WTC11 (cell line): ENCODE measurements around the gene MRPL10. TPM values are rescaled to one million over a fixed set of nuclear protein-coding genes. Genes with fewer than 3 reads are reported as not detected.

Experiments used
- ATAC-seq: fragments of 200-7000 bp; cut with Tn5 transposase; 2 replicates; pipeline ENCODE4 v1.10.0; 2021; ENCODE audit warnings: mild to moderate bottlenecking, moderate library complexity
- CTCF ChIA-PET: fragments of 300-600 bp; sonication (Branson Sonifier 250); formaldehyde crosslinking; loops from one replicate; lab custom pipeline; 2021; ENCODE audit warnings: antibody characterized with exemption; lab: Charles Lee
- POLR2A ChIA-PET: fragments of 350-600 bp; sonication (Branson Sonifier 250); formaldehyde crosslinking; loops from one replicate; lab custom pipeline; 2021; ENCODE audit warnings: antibody characterized with exemption; lab: Charles Lee
- DNase-seq: peaks from one replicate; pipeline ENCODE4 v3.0.0; 2021; ENCODE audit warnings: low spot score
- H3K27ac Mint-ChIP-seq: 2 replicates; pipeline ENCODE4 v1.8.0; 2021; ENCODE audit warnings: mixed read lengths
- H3K27me3 Mint-ChIP-seq: 2 replicates; pipeline ENCODE4 v1.8.0; 2021; ENCODE audit warnings: low read depth, mild to moderate bottlenecking, moderate library complexity, mixed read lengths
- H3K36me3 Mint-ChIP-seq: 2 replicates; pipeline ENCODE4 v1.8.0; 2021; ENCODE audit warnings: mixed read lengths
- H3K4me1 Mint-ChIP-seq: 2 replicates; pipeline ENCODE4 v1.8.0; 2022; ENCODE audit warnings: mixed read lengths
- H3K4me3 Mint-ChIP-seq: 2 replicates; pipeline ENCODE4 v1.8.0; 2021; ENCODE audit warnings: mild to moderate bottlenecking, moderate library complexity, mixed read lengths
- H3K9me3 Mint-ChIP-seq: 2 replicates; pipeline ENCODE4 v1.8.0; 2021; ENCODE audit warnings: mixed read lengths
- AFF4 ChIP-seq: sonication (generic); formaldehyde crosslinking; IDR thresholded peaks from 2 replicates; pipeline ENCODE4 v1.8.1; 2023; ENCODE audit warnings: mild to moderate bottlenecking, missing genetic modification reagents, borderline replicate concordance
- CBFB ChIP-seq: sonication (generic); formaldehyde crosslinking; IDR thresholded peaks from 2 replicates; pipeline ENCODE4 v1.8.1; 2022; ENCODE audit warnings: mild to moderate bottlenecking, low read depth, missing genetic modification reagents
- CREM ChIP-seq: sonication (generic); formaldehyde crosslinking; IDR thresholded peaks from 2 replicates; pipeline ENCODE4 v1.8.1; 2022; ENCODE audit warnings: mild to moderate bottlenecking, missing genetic modification reagents, moderate library complexity
- CTCF ChIP-seq: fragments of 200-600 bp; IDR thresholded peaks from 2 replicates; pipeline ENCODE4 v1.8.0; 2022; ENCODE audit warnings: antibody characterized with exemption
- E2F4 ChIP-seq: sonication (generic); formaldehyde crosslinking; IDR thresholded peaks from 2 replicates; pipeline ENCODE4 v1.8.1; 2022; ENCODE audit warnings: low read depth, mild to moderate bottlenecking, moderate library complexity, missing genetic modification reagents, borderline replicate concordance
- E2F5 ChIP-seq: sonication (generic); formaldehyde crosslinking; IDR thresholded peaks from 2 replicates; pipeline ENCODE4 v1.8.1; 2022; ENCODE audit warnings: mild to moderate bottlenecking, moderate library complexity, missing genetic modification reagents
- MYBL2 ChIP-seq: sonication (generic); formaldehyde crosslinking; IDR thresholded peaks from 2 replicates; pipeline ENCODE4 v1.8.1; 2023; ENCODE audit warnings: mild to moderate bottlenecking, moderate library complexity, missing genetic modification reagents
- NFYB ChIP-seq: sonication (generic); formaldehyde crosslinking; conservative IDR thresholded peaks from 2 replicates; pipeline ENCODE4 v1.8.0; 2022; ENCODE audit warnings: low read depth, missing genetic modification reagents
- NR1H2 ChIP-seq: sonication (generic); formaldehyde crosslinking; IDR thresholded peaks from 2 replicates; pipeline ENCODE4 v1.9.0; 2021; ENCODE audit warnings: mild to moderate bottlenecking, moderate library complexity, missing genetic modification reagents
- NR2C2 ChIP-seq: sonication (generic); formaldehyde crosslinking; IDR thresholded peaks from 2 replicates; pipeline ENCODE4 v1.8.0; 2022; ENCODE audit warnings: mild to moderate bottlenecking, missing genetic modification reagents
- PRDM15 ChIP-seq: sonication (generic); formaldehyde crosslinking; IDR thresholded peaks from 2 replicates; pipeline ENCODE4 v1.8.0; 2022; ENCODE audit warnings: missing genetic modification reagents
- RELA ChIP-seq: sonication (generic); formaldehyde crosslinking; IDR thresholded peaks from 2 replicates; pipeline ENCODE4 v1.8.1; 2022; ENCODE audit warnings: missing genetic modification reagents, mild to moderate bottlenecking, borderline replicate concordance
- SMAD4 ChIP-seq: sonication (generic); formaldehyde crosslinking; IDR thresholded peaks from 2 replicates; pipeline ENCODE4 v1.8.0; 2022; ENCODE audit warnings: mild to moderate bottlenecking, missing genetic modification reagents
- TEAD1 ChIP-seq: sonication (generic); formaldehyde crosslinking; IDR thresholded peaks from 2 replicates; pipeline ENCODE4 v1.8.0; 2022; ENCODE audit warnings: mild to moderate bottlenecking, missing genetic modification reagents
- TP53 ChIP-seq: sonication (generic); formaldehyde crosslinking; IDR thresholded peaks from 2 replicates; pipeline ENCODE4 v1.8.1; 2023; ENCODE audit warnings: mild to moderate bottlenecking, missing genetic modification reagents
- USF1 ChIP-seq: sonication (generic); formaldehyde crosslinking; IDR thresholded peaks from 2 replicates; pipeline ENCODE4 v1.8.0; 2022; ENCODE audit warnings: mild to moderate bottlenecking, missing genetic modification reagents
- USF2 ChIP-seq: sonication (generic); formaldehyde crosslinking; IDR thresholded peaks from 2 replicates; pipeline ENCODE4 v1.8.1; 2023; ENCODE audit warnings: mild to moderate bottlenecking, missing genetic modification reagents, moderate library complexity
- ZBTB43 ChIP-seq: sonication (generic); formaldehyde crosslinking; IDR thresholded peaks from 2 replicates; pipeline ENCODE4 v1.8.1; 2023; ENCODE audit warnings: mild to moderate bottlenecking, missing genetic modification reagents
- total RNA-seq: library from RNA; stranded (reverse); gene quantifications from 3 replicates; pipeline ENCODE4 v1.2.3, GENCODE V29; 2021

The MRPL10 gene
- total RNA-seq, 1 experiment from 2014 or later: 80.1 TPM

- TF ChIP-seq E2F4 (CRISPR knock-in tag): no peak
- TF ChIP-seq ZBTB43 (CRISPR knock-in tag): 0 out of 2 replicates have a peak, but pooled peaks have one; percentile 49
- TF ChIP-seq USF2: peak; percentile 63
- TF ChIP-seq CBFB (CRISPR knock-in tag): no peak
- peak; percentile 83; the same call in 1 of the 2 replicates for TF ChIP-seq TP53 (CRISPR knock-in tag)
- TF ChIP-seq MYBL2 (CRISPR knock-in tag): no peak
These were observed 41.5 kb downstream of the MRPL10 start (continued) for GRCh38 chr17:47789611-47790561.

GRCh38 chr17:47785538-47786123, 45.7 kb downstream of the MRPL10 start:
- Mint-ChIP-seq H3K4me1 (peaks cover 5% of the 10 kb centered on the region; the same call in 1 of the 2 replicates), H3K27me3 (peaks cover 65% of the 10 kb centered on the region), H3K9me3 (no peaks in the 10 kb centered on the region), H3K27ac (no peak overlapping the region), H3K36me3 (no peaks in the 10 kb centered on the region), H3K4me3 (no peak overlapping the region)
- POLR2A ChIA-PET: no interaction called here
- ATAC-seq (peak; percentile 36), DNase-seq (peak; percentile 82)
- CTCF ChIA-PET: interaction anchor here (1.0 to 1.5 kb wide), 4 partner anchors 10 to 104 kb away, joined by 4 to 5 read pairs (median 5); no protein-coding TSS in a partner anchor
- TF ChIP-seq USF1 (CRISPR knock-in tag) (peak; percentile 57; the same call in 1 of the 2 replicates), CREM (peak; percentile 55; the same call in 1 of the 2 replicates), NR1H2 (CRISPR knock-in tag) (no peak), RELA (CRISPR knock-in tag) (no peak), NR2C2 (CRISPR knock-in tag) (peak; percentile 56; the same call in 1 of the 2 replicates), E2F5 (CRISPR knock-in tag) (no peak), TEAD1 (CRISPR knock-in tag) (peak; percentile 85), NFYB (no peak), PRDM15 (CRISPR knock-in tag) (no peak), AFF4 (CRISPR knock-in tag) (no peak), CTCF (no peak), SMAD4 (CRISPR knock-in tag) (0 out of 2 replicates have a peak, but pooled peaks have one; percentile 68)
